IMR-90 (cell line): ENCODE data around the gene PARD3. TPM values are rescaled to one million over a fixed set of nuclear protein-coding genes. Genes with fewer than 3 reads are reported as not detected.

Source experiments
- ATAC-seq: fragments of 200-7000 bp; cut with Tn5 transposase; 2 replicates; pipeline ENCODE4 v1.9.1; 2020; ENCODE audit warnings: low read depth, mild to moderate bottlenecking, moderate library complexity
- BruUV-seq: library from RNA; stranded (reverse); fragments of 400-500 nt; replicated peaks from 2 replicates; lab custom pipeline; 2021; lab: Mats Ljungman, UMichigan
- CTCF ChIA-PET: fragments of 300-600 bp; formaldehyde crosslinking; extraction: SDS; loops from one replicate; lab custom pipeline; 2021; ENCODE audit warnings: antibody characterized with exemption; lab: Yijun Ruan, JAX
- POLR2A ChIA-PET: fragments of 300-600 bp; sonication (Branson Sonifier 250); formaldehyde crosslinking; loops from one replicate; lab custom pipeline; 2022; ENCODE audit warnings: antibody characterized with exemption; ENCODE audit not compliant: unreplicated experiment; lab: Charles Lee
- DNase-seq: peaks from one replicate; pipeline ENCODE4 v3.0.0; 2013
- H2AFZ ChIP-seq: replicated peaks from 2 replicates; pipeline ENCODE3; 2013; ENCODE audit warnings: low read length, mild to moderate bottlenecking; ENCODE audit not compliant: poor library complexity
- H2AK5ac ChIP-seq: 2 replicates; pipeline ENCODE4 v1.6.1; 2013; ENCODE audit warnings: low read depth, low read length, inconsistent platforms
- H2AK9ac ChIP-seq: replicated peaks from 2 replicates; pipeline ENCODE3; 2013; ENCODE audit warnings: mild to moderate bottlenecking, low read depth, low read length, moderate library complexity; ENCODE audit not compliant: poor library complexity
- H2BK120ac ChIP-seq: 2 replicates; pipeline ENCODE4 v1.6.1; 2013; ENCODE audit warnings: low read depth, low read length, inconsistent platforms
- H2BK15ac ChIP-seq: 3 replicates; pipeline ENCODE4 v1.6.1; 2013; ENCODE audit warnings: low read depth, low read length, inconsistent platforms
- H2BK20ac ChIP-seq: 2 replicates; pipeline ENCODE4 v1.6.1; 2013; ENCODE audit warnings: low read depth, mild to moderate bottlenecking, inconsistent platforms, low read length, moderate library complexity
- H2BK5ac ChIP-seq: 2 replicates; pipeline ENCODE4 v1.6.1; 2013; ENCODE audit warnings: mild to moderate bottlenecking, low read depth, low read length, inconsistent platforms; ENCODE audit not compliant: poor library complexity, severe bottlenecking
- H3K14ac ChIP-seq: replicated peaks from 2 replicates; pipeline ENCODE4 v1.6.1; 2013; ENCODE audit warnings: low read depth, low read length, inconsistent platforms
- H3K18ac ChIP-seq: 2 replicates; pipeline ENCODE4 v1.6.1; 2013; ENCODE audit warnings: low read depth, low read length, control low read depth
- H3K23ac ChIP-seq: 2 replicates; pipeline ENCODE4 v1.6.1; 2013; ENCODE audit warnings: low read depth, low read length, inconsistent platforms
- H3K27ac ChIP-seq: 2 replicates; pipeline ENCODE4 v1.5.1; 2013; ENCODE audit warnings: mild to moderate bottlenecking, control low read depth, low read length; ENCODE audit not compliant: insufficient read depth
- H3K27me3 ChIP-seq: 2 replicates; pipeline ENCODE4 v1.6.1; 2013; ENCODE audit warnings: low read length; ENCODE audit not compliant: control insufficient read depth, insufficient read depth
- H3K36me3 ChIP-seq: 2 replicates; pipeline ENCODE4 v1.6.1; 2013; ENCODE audit warnings: low read length, mixed read lengths; ENCODE audit not compliant: control insufficient read depth, insufficient read depth
- H3K4ac ChIP-seq: 2 replicates; pipeline ENCODE4 v1.6.1; 2013; ENCODE audit warnings: low read depth, low read length, inconsistent platforms
- H3K4me1 ChIP-seq: 2 replicates; pipeline ENCODE4 v1.6.1; 2013; ENCODE audit warnings: low read length, mixed read lengths; ENCODE audit not compliant: control insufficient read depth, insufficient read depth
- H3K4me2 ChIP-seq: 2 replicates; pipeline ENCODE4 v1.6.1; 2013; ENCODE audit warnings: low read depth, mild to moderate bottlenecking, control low read depth, low read length, moderate library complexity
- H3K4me3 ChIP-seq: 2 replicates; pipeline ENCODE4 v1.5.1; 2013; ENCODE audit warnings: low read depth, mild to moderate bottlenecking, control low read depth, low read length, moderate library complexity; ENCODE audit not compliant: insufficient read depth
- H3K56ac ChIP-seq: 2 replicates; pipeline ENCODE4 v1.6.1; 2013; ENCODE audit warnings: low read length, inconsistent platforms; ENCODE audit not compliant: insufficient read depth; ENCODE audit errors: extremely low read depth
- H3K79me1 ChIP-seq, 2 experiments: 2 replicates each; pipeline ENCODE4 v1.6.1; 2013; ENCODE audit warnings: low read length in 2 of 2, inconsistent platforms in 1 of 2, low read depth in 1 of 2
- H3K9ac ChIP-seq: 2 replicates; pipeline ENCODE4 v1.6.1; 2013; ENCODE audit warnings: low read depth, low read length, control low read depth
- H3K9me1 ChIP-seq: 2 replicates; pipeline ENCODE4 v1.6.1; 2013; ENCODE audit warnings: low read length, inconsistent platforms; ENCODE audit not compliant: insufficient read depth
- H3K9me3 ChIP-seq: 2 replicates; pipeline ENCODE4 v1.6.1; 2013; ENCODE audit warnings: low read length; ENCODE audit not compliant: control insufficient read depth, insufficient read depth
- H4K20me1 ChIP-seq: 2 replicates; pipeline ENCODE4 v1.6.1; 2013; ENCODE audit warnings: low read length, inconsistent platforms; ENCODE audit not compliant: insufficient read depth
- H4K5ac ChIP-seq: 2 replicates; pipeline ENCODE4 v1.6.1; 2013; ENCODE audit warnings: mild to moderate bottlenecking, low read depth, low read length, control low read depth
- H4K8ac ChIP-seq, 2 experiments: 2 replicates each; pipeline ENCODE4 v1.6.1; 2013; ENCODE audit warnings: low read depth in 2 of 2, low read length in 2 of 2, control low read depth in 1 of 2, inconsistent platforms in 1 of 2
- H4K91ac ChIP-seq: 2 replicates; pipeline ENCODE4 v1.6.1; 2013; ENCODE audit warnings: low read depth, low read length, inconsistent platforms; ENCODE audit not compliant: insufficient read depth
- CHD1 ChIP-seq: IDR thresholded peaks from 2 replicates; pipeline ENCODE4 v1.6.1; 2012; ENCODE audit warnings: low read depth, low read length, improper control_type of control experiment
- MAFK ChIP-seq: IDR thresholded peaks from 2 replicates; pipeline ENCODE4 v1.6.1; 2012; ENCODE audit warnings: low read depth, low read length, improper control_type of control experiment
- NFE2L2 ChIP-seq: fragments of 150-350 bp; IDR thresholded peaks from 2 replicates; pipeline ENCODE4 v1.6.1; 2016; ENCODE audit warnings: low read depth, mild to moderate bottlenecking, low read length
- WGBS, 2 experiments: methylation state at CpG; one replicate each; pipeline versions ENCODE4 v1.1.5 to v1.1.7; 2013; ENCODE audit warnings: missing lambda C conversion rate in 2 of 2; ENCODE audit not compliant: insufficient read length in 1 of 2; ENCODE audit errors: extremely low coverage in 2 of 2; 5-methylcytosine and 5-hydroxymethylcytosine counted together
- dilution Hi-C: fragments of 300-500 bp; cut with HindIII; formaldehyde crosslinking; loops from one replicate; pipeline ENCODE4 v1.14.3; 2018; ENCODE audit warnings: low sequenced_read_pairs; ENCODE audit not compliant: unreplicated experiment
- in situ Hi-C: fragments of 300-500 bp; cut with MboI; formaldehyde crosslinking; loops from 3 replicates; pipeline ENCODE4 v1.14.3; 2019; ENCODE audit warnings: low sequenced_read_pairs, inconsistent platforms, mixed read lengths
- intact Hi-C: fragments of 100-400 bp; cut with micrococcal nuclease; formaldehyde crosslinking; loops from 2 replicates; pipeline ENCODE4 v1.10.0; 2022
- polyA plus RNA-seq, 3 experiments: library from polyadenylated mRNA; depleted of rRNA; stranded (reverse); fragments of >200 nt; gene quantifications; 2 replicates each; pipeline ENCODE4 v1.2.3, GENCODE V29; 2012; ENCODE audit warnings: low replicate concordance in 1 of 3
- total RNA-seq: library from RNA; depleted of rRNA; stranded (reverse); fragments of >200 nt; gene quantifications from 2 replicates; pipeline ENCODE4 v1.2.3, GENCODE V29; 2012
- TF ChIP-seq, protein P1 (sequence below): conservative IDR thresholded peaks from 2 replicates; pipeline ENCODE4 v1.5.1; 2012; ENCODE audit warnings: mild to moderate bottlenecking, low read depth, low read length, improper control_type of control experiment

Gene PARD3
- total and polyA plus RNA-seq, 2 of the 4 experiments (the other 2 are of a cell fraction), result 14.6 to 37.5 TPM

DNA sequence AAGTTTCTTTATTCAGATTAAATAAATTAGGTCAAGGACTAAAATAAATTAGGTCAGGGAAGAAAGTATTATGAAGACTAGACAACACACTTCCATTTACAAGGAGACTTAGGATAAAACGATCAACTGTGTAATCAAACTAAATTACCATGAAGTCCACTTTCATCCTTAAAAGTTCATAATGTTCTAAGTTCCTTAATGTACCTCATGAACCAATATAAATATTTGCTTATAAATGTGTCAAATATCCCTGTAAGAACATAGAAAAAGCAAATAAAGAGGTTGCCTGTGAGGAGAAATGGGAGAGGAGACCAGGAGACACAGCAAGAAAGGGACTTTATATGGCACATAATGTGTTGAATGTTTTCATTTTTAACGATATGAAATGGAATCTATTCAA, 345.6 kb downstream of the PARD3 start:
- no TSS peak for BruUV-seq
- no peak overlapping the region for H3K23ac ChIP-seq
- no peak overlapping the region for H2AK5ac ChIP-seq
- WGBS, 2 experiments, result no CpG with 5 or more reads among the region's 2 CpGs
- TF ChIP-seq MAFK, result no peak
- TF ChIP-seq CHD1, result no peak
- TF ChIP-seq NFE2L2, result no peak
- TF ChIP-seq, protein P1, sequence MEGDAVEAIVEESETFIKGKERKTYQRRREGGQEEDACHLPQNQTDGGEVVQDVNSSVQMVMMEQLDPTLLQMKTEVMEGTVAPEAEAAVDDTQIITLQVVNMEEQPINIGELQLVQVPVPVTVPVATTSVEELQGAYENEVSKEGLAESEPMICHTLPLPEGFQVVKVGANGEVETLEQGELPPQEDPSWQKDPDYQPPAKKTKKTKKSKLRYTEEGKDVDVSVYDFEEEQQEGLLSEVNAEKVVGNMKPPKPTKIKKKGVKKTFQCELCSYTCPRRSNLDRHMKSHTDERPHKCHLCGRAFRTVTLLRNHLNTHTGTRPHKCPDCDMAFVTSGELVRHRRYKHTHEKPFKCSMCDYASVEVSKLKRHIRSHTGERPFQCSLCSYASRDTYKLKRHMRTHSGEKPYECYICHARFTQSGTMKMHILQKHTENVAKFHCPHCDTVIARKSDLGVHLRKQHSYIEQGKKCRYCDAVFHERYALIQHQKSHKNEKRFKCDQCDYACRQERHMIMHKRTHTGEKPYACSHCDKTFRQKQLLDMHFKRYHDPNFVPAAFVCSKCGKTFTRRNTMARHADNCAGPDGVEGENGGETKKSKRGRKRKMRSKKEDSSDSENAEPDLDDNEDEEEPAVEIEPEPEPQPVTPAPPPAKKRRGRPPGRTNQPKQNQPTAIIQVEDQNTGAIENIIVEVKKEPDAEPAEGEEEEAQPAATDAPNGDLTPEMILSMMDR, result no peak
- H3K27ac ChIP-seq, result no peak overlapping the region
- no peak for ATAC-seq
- no peak overlapping the region for H3K56ac ChIP-seq
- no peak overlapping the region for H2BK5ac ChIP-seq
- H4K20me1 ChIP-seq, result no peaks in the 10 kb centered on the region
- no peak overlapping the region for H2AK9ac ChIP-seq
- POLR2A ChIA-PET, result no interaction called here
- 0 out of 2 replicates have a peak, but pooled peaks cover 3% of the 10 kb centered on the region for H3K9me1 ChIP-seq
- no peak overlapping the region for H3K4me3 ChIP-seq
- H3K36me3 ChIP-seq, result peaks cover 4% of the 10 kb centered on the region; the same call in 1 of the 2 replicates
- H3K18ac ChIP-seq, result no peak overlapping the region
- H2BK15ac ChIP-seq, result no peak overlapping the region
- H3K9me3 ChIP-seq, result no peaks in the 10 kb centered on the region
- no peak overlapping the region for H4K8ac ChIP-seq
- H3K4me2 ChIP-seq, result no peak overlapping the region
- H3K14ac ChIP-seq, result no peak overlapping the region
- DNase-seq, result no peak
- H2BK120ac ChIP-seq, result no peak overlapping the region
- H3K9ac ChIP-seq, result no peak overlapping the region
- no peak overlapping the region for H2AFZ ChIP-seq
- H2BK20ac ChIP-seq, result no peak overlapping the region
- no peaks in the 10 kb centered on the region for H3K27me3 ChIP-seq
- H3K79me1 ChIP-seq, result no peaks in the 10 kb centered on the region; a peak in 1 of 4 replicates
- H3K4ac ChIP-seq, result no peak overlapping the region
- in situ Hi-C loops, result no loop called here
- intact Hi-C loops, result no loop called here
- no peak overlapping the region for H4K5ac ChIP-seq
- dilution Hi-C loops, result no loop called here
- peaks cover 3% of the 10 kb centered on the region; the same call in 1 of the 2 replicates for H3K4me1 ChIP-seq
- CTCF ChIA-PET, result interaction anchor here (0.6 kb wide), 1 partner anchor 50 kb away, joined by 3 read pairs; no protein-coding TSS in a partner anchor
- H4K91ac ChIP-seq, result no peak overlapping the region
